ENCODE results near the gene CFAP61.

Gene CFAP61

DNA sequence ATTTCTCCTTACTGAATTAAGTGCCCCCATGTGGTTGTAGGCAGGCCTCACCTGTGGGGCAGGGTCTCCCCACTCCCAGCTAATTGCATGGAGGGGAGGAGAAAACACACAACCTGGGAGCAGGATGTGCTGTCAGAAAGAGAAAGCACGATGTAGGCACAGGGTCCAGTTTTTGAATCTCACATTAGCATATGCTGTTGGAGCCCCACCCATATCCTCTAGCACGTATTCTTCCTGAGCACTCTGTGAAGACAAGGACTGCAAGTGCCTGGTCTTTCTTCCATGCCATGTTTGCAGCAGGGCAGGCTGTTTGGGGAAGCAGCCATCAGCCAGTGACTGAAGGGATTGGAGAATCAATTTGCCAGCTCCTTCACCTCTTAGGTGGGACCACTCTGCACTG lies 108.2 kb downstream of the CFAP61 start:
- DNase-seq (ENCODE audit: low read depth in 2 of 2, low spot score in 1 of 2) = no peak

DNA sequence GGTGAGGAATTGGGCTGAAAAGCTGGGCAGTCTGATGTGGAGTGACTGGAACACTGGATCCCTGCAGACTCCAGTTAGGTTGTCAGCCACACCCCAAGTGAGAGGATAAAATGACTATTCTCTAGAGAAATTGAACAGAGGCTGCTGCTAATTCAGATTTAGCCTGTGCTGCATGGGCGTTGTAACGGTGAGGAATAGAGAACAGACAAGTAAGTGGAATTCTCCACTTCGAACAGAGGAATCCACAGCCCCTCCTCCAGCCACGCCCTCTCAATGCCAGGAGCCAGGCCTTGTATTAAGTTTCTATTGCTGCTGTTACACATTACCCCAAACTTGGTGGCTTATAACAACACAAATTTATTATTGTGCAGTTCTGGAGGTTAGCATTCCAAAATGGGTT lies 109.3 kb downstream of the CFAP61 start:
- no peak for DNase-seq (ENCODE audit: low read depth in 2 of 2, low spot score in 1 of 2)

DNA sequence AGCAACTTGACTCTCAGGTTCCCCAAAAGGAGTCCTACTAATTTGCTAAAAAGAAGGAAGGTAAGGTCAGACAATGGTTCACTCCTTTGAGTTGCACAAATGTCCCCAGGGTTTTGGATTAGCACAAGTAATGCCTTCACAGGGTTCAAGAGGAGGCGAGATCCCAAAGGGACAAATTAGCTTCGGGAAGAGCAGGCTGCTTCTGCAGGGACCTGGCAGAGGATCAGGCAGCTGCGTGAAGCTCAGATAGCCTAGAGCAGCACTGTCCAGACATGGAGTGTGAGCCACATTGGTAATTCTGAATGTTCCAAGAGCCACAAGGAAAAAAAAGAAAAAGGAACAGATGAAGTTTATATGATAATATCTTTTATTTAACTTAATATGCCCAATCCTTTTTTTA lies 115.4 kb downstream of the CFAP61 start:
- no peak for DNase-seq (ENCODE audit: low read depth in 2 of 2, low spot score in 1 of 2)

DNA sequence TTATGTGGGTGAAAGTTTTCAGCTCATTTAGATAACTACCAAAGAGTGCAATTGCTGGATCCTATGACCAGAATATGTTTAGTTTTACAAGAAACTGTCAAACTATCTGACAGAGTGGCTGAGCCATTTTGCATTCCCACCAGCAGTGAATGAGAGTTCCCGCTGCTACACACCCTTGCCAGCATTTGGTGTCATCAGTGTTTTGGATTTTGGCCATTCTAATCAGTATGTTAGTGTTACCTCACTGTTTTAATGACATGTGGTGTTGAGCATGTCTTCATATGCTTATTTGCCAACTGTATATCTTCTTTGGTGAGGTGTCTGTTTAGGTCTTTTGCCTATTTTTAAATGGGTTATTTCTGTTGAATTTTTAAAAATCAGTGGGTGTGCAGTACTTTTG lies 120.9 kb downstream of the CFAP61 start:
- DNase-seq (ENCODE audit: low read depth in 2 of 2, low spot score in 1 of 2) = no peak

DNA sequence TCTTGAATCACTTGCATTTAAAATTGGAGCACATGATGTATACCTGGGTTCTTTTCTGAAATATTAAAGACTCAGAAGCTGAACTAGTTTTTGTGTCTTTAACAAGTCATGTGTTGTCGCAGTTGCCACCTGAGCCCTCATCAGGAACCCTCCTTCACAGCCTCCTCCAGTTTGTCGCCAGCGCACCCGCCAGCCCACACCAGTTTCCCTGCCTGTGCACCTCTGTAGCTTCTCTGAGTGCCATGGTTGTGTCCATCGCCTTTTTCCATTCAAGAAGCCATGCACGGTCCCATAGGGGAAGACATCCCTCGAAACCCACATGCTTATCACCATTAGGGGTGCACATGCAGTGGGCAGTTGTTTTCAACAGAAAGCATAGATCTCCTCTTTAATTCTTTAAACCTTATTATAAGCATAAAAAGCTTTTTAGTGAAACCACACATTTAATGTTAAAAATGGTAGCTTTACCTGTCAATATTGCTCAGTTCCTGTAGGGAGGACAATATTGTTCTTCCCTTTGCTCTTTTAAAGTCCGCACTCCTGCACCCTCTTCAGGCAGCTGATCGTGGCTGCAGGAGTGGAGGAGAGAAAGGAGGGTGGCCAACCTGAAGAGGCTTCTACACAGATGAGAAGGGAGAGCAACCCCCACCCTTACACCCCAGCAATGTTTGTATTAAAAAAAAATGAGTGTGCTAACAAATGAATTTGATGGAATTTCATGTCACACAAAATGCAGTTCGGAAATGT lies 121.9 kb downstream of the CFAP61 start:
- no peak for DNase-seq (ENCODE audit: low read depth in 2 of 2, low spot score in 1 of 2)

DNA sequence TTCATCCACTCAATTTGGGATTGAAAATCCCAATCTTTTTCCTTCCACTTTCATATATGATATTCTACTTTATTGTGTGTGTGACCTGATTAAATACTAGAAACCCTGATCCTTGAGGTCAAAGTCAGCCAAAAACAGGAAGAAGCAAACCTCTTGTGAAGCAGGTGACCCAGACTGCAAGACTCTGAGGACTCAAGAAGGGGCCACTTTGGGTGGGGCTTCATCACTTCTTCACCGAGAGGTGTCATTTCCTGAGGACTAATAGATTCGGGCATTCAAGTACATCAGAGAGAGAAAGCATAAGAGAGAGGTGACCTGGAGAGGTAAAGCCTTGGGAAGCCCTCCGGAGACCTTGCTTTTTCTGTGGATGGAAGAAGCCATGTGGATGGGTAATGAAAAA lies 129.0 kb downstream of the CFAP61 start:
- DNase-seq (ENCODE audit: low read depth in 2 of 2, low spot score in 1 of 2) = no peak

DNA sequence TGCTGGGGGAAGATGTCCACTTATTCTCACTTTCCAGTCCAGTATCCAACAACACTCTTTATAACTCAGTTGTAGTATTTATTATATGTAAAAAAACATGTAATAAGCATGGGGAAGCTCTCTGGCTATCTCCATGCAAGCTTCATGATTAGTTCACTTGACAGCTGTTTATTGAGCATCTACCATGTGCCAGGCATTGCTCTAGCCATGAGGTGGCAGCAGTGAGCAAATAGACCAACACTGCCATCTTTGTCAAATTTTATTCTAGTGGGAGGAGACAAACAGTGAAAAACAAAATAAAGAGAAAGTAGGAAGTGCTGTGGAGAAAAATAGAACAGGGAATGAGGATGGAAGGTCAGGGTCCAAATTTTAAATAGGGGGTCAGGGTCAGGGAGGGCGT lies 131.8 kb downstream of the CFAP61 start:
- no peak for DNase-seq (ENCODE audit: low read depth in 2 of 2, low spot score in 1 of 2)

DNA sequence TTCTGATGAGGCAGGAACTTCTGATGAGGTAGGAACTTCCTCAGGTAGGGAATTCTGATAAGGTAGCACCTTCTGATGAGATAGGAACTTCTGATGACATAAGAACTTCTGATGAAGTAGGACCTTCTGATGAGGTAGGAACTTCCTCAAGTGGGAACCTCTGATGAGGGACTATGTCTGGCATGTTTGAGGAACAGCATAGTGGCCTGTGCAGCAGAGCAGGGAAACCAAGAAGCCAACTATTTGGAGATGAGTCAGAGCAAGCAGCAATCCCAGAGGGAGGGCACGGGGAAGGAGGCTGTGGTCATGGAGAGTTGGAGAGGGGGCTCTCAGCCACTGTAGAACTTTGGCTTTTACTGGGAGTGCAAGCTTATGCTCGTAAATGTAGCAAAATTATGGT lies 132.4 kb downstream of the CFAP61 start:
- no peak for DNase-seq (ENCODE audit: low read depth in 2 of 2, low spot score in 1 of 2)

DNA sequence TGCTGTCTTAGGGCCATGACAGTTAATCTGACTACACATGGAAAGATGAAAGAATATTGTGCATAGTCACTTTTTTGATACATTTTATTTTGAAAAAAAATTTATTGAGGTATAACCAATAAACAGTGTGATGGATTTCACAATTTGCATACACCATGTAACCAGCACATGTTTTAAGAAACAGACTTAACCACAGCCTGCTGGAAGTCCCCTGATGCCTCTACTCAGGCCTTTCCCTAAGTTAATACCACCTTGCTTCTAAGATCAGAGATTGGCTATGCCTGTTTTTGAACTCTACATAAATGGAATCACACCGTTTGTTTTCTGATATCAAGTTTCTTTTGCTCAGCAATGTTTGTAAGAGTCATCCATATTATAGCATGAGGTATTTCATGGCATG lies 136.3 kb downstream of the CFAP61 start:
- no peak for DNase-seq (ENCODE audit: low read depth in 2 of 2, low spot score in 1 of 2)

DNA sequence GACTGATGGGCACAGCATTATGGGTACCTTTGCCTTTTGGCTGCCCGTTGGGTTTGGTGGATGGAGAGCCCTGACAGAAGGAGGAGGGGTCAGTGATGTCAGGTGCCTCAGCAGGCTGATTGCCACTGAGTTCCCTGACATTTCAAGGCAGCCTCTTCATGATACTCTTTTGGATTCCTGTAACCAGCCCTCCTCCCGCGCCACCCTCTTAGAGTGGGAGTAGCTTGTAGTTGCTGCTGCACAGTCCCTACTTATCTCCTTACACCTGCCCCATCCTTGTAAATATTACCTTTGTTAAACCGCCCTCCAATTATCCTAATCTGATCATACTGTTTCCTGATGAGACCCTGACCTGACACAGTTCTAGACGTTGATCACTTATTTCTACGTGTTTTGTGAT lies 140.0 kb downstream of the CFAP61 start:
- DNase-seq (ENCODE audit: low read depth in 2 of 2, low spot score in 1 of 2) = no peak

DNA sequence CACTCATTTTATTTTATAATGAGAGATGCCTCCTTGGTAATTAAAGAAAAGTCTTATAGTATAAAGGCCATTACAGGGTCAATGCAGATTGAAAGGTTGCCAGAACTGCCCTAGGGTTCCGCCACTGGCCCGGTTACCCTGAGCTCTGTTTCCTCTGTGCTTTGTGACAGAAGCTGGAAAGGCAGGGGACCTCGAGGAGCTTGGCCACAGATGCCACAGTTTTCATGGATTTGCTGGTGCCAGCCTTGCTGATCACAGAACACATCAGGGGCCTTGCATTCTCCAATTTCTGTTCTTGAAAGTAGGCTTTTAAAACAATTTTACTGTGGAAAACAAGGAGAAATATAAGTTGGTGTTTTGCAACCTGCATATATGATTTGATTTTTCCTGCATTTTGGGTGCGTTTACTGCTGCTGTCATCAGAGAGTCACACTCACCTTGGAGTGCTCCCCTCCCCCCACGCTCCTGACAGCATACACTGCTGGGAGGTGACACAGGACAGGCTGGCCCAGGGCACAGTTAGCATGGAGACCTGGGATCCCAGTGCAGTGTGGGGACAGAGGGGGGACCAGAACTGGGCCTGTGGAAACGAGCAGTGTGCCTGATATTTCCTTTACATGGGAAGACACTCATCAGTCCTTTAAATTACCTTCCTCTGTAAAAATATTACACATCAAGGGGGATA lies 142.8 kb downstream of the CFAP61 start:
- DNase-seq (ENCODE audit: low read depth in 2 of 2, low spot score in 1 of 2) = no peak

DNA sequence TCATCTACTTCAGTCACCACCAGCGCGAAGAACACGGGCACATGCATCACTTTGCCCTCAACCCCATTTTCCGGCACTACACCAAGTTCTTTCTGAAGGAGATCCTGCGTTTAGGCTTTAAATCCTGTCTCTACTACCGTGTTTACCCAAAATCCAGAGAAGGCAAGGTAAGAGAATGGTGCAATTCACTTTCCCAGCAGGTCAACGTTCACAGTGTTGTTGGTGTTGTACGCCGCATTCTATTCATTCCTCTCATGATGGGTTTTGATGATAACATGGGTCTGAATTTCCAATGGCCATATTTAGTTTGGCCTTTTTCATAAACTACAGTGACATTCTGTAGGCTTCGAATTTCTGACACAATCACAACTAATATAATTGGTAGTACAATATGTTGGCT lies 144.3 kb downstream of the CFAP61 start:
- no peak for DNase-seq (ENCODE audit: low read depth in 2 of 2, low spot score in 1 of 2)

DNA sequence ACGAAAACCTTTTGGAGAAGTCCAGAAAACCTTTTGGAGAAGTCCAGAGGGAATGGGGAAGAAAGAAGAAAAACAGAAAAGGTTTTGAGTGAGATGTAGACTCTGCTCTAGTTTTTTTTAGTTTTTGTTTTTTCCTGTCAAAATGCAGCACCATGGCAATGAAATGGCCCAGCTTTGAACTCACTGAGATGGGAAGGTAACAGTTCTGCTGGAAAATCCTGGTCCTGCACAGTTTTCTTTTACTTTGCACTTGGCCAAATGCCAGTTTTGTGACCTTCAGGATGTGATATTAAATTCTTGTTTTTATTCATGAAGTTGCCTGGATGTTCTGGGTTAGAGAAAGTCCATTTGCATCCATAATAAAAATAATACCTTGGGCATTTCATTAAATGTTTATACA lies 145.7 kb downstream of the CFAP61 start:
- no peak for DNase-seq (ENCODE audit: low read depth in 2 of 2, low spot score in 1 of 2)

DNA sequence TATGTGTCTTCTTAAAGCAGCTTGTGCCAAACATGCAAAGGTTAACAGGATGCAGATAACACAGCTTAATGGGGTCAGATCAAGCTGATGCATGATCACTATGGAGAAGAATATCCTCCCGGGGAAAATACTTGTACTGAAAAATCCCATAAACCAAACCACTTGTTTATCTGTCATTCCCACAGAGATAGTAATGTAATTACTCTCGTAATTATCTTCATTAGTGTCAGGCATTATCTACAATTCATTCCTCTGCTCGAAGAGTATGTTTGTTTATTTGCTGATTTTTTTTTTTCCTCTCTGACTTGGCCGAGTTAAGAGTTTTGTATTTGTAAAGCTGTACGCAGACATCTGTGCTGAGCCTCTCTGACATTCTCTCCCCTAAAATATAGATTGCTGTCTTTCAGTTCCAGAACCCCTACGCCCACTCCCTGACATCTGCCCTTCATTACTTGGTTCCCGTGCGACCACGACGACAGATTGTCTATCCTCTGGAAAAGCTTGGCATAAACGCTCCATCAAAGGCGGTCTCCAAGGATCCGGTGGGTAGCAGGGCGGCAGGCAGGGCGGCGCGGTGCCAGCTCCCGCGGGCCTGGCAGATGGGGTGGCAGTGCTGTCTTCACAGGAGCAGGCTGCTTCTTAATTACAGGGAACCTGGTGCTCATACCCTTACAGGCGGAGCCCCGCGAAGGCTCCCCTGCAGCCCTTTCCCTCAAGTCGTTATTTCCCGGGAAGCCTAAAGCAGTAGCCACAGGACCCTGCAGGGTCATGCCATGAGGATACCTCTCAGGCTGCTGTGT lies 147.2 kb downstream of the CFAP61 start:
- no peak for DNase-seq (ENCODE audit: low read depth in 2 of 2, low spot score in 1 of 2)

DNA sequence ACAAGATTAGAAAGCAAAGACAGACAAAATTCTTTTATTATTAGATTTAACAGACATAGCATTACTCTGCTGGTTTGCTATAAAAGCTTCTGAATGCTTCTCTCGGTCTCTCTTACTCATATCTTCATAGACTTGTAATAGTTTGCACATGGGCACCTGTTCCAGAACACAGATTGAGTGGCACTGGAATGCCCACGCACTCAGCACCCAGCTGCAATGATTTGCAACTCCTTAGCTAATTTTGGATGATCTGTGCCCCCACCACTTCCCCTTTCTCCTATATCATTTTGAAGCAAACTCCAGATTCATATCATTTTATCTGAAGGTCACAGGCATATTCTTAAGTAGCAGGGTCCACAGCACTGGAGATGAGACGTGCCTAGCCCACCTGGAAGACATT lies 148.8 kb downstream of the CFAP61 start:
- no peak for DNase-seq (ENCODE audit: low read depth in 2 of 2, low spot score in 1 of 2)

DNA sequence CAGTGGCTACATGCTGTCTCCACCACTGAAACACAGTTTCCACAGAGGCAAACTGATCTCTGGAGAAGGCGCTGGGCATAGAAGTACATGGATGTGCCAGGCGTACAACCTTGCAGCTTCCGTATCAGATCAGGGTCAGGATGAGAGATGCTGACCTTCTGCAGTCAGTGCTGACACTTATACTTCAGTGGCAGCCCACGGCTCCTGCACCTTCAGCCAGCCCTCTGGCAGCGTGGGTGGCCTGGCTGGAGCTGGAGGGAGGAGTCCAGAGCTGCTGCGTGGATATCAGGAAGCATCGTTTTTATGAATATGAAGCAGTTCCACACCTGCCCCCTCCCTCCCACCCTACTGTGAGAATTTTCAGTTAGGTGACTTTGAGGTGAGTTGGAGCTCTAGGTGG lies 149.3 kb downstream of the CFAP61 start:
- DNase-seq (ENCODE audit: low read depth in 2 of 2, low spot score in 1 of 2) = no peak

DNA sequence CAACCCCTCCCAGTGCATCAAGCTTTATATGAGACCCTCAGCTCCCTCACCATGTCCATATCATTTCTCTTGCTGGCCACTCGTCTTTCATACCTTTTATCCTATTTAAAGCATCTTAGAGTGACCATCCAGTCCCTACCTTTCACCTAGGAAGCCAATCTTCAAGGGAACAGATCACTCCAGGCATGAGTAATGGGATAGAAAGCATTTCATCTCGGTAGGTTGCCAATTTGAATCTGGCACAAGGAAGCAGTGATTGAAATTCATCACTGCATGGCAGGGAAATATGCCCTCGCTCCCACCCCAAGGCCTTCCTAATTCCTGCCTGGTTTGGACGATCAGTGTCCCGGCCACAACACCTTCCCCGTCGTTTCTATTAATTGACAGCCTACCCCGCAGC lies 150.4 kb downstream of the CFAP61 start:
- DNase-seq (ENCODE audit: low read depth in 2 of 2, low spot score in 1 of 2) = no peak

DNA sequence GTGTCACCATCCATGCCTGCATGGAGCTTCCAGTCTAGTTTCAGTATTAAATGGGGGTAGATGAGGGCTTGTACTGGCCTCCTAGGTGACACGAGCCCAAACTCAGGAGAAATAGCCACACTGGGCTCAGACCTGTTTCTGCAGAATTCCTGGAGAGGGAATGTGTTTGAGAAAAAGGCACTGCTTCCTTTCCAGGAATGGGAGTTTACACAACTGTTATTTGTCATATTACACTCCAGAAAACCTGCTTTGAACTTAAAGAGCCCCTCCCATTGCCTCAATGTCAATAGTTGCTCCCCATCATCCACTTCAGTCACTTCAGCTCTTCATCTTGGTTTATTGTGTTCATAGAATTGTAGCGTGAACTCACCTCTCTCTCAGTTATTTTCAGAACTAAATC lies 151.5 kb downstream of the CFAP61 start:
- DNase-seq (ENCODE audit: low read depth in 2 of 2, low spot score in 1 of 2) = no peak

DNA sequence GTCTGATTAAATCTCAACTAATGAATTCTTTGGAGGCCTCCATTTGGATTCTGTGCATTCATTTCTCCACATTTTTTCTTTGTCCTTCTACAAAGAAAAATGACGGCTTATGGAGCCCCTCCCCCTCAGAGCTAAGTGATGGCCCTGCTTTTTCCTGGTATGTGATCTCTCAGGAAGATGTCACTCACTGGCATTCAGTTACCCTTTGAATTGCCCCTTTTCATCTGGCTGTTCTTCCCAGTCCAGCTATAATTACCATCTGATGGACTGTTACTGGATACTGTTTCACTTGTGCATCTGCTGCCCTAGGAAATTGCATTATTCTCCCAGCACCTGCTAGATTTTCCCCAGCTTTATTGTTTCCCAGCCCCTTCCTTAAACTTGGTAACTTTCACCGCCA lies 151.9 kb downstream of the CFAP61 start:
- DNase-seq (ENCODE audit: low read depth in 2 of 2, low spot score in 1 of 2) = no peak

DNA sequence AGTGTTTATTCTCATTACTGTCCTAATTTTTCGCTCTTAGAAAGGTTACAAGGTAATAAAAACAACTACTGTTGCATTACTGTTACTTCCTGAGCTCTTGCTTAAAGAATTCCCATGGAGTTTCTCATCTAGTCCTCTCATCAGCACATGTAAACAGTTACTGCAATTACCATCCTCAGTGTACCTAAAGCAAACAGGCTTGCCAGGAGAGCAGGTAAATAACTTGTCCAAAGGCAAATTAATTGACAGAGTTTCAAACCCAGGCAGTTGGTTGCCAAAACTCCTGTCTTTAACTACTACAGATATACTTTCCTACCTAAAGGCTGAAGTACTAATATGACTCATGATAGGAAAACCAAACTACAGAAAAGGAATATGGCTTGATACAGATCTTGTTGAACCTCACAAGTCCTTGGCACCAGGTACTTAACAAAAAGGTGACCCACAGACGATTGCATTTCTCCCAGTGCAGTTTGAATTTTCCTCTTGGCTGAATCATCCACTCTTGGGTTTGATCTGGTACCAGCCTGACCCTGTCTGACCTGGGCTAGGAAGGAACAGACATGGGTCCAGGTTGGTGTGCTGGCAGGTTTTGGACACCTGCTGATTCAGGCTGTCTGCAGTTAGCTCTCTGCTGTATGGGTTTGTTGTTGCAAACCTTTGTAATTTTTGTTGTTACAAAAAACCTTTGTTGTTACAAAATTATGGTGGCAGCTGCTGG lies 153.0 kb downstream of the CFAP61 start:
- DNase-seq (ENCODE audit: low read depth in 2 of 2, low spot score in 1 of 2) = no peak

DNA sequence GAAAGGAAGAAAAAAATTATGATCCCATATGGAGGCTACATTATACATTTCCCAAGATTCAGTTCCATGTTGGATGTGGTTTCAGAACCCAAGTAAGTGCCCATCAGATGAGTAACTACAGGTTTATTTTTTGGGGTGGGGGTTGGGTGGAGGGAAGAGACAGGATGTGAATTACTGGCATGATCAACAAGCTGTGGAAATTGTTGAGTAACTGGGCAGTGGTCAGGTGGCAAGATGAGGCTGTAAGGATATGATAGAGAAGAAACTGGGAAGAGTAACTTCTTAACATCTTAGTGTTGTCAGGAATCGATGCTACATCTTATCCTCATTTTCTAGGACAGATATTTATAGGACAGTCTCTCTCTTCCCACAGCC lies 153.5 kb downstream of the CFAP61 start:
- no peak for DNase-seq (ENCODE audit: low read depth in 2 of 2, low spot score in 1 of 2)

DNA sequence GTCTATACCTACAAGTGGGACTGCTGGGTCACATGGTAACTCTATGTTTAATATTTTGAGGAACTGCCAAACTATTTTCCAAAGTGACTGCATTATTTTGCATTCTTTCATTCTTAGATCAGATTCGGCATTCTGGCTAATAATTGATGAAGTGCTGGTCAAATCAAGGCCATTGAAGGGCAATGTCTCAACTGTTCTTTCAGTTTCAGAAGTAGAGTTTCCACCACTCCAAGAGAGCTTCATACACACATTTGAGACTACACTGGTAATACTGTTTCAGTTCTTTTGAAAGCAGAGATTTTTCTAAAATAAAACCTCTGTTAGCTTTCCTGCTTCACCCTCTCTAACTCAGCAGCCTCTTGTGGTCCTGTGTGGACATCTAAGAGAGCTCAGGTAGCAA lies 154.5 kb downstream of the CFAP61 start:
- DNase-seq (ENCODE audit: low read depth in 2 of 2, low spot score in 1 of 2) = no peak

Measured in stimulated activated CD8-positive, alpha-beta memory T cell treated with anti-CD3 and anti-CD28 coated beads, Interleukin-4, amount 100 ng/mL, for 4 hours (primary cell).